NCI-H524 treated with DMSO at 0.1 percent for 48 hours (cell line): Measurements from ENCODE around the gene AKAP9.
"Not testable (repeated sequence)": the region's sequence is repeated elsewhere in the genome, so short reads cannot be mapped to it uniquely, and the experiment has no call there.

ENCODE experiments used
- DNase-seq: peaks from one replicate; lab custom pipeline; 2025; lab: John Stamatoyannopoulos, UW

The AKAP9 gene

GRCh38 chr7:92013611-92014010, 72.9 kb downstream of the AKAP9 start:
- no peak for DNase-seq

- no peak for DNase-seq
Observed at GRCh38 chr7:92020636-92021035, 80.0 kb downstream of the AKAP9 start.

GRCh38 chr7:92025260-92025659, 84.6 kb downstream of the AKAP9 start:
- no peak for DNase-seq

GRCh38 chr7:92026635-92027034, 86.0 kb downstream of the AKAP9 start:
- not testable (repeated sequence) for DNase-seq

GRCh38 chr7:92027128-92027527, 86.5 kb downstream of the AKAP9 start:
- DNase-seq, result not testable (repeated sequence)

- no peak for DNase-seq
Observed at GRCh38 chr7:92028226-92028625, 87.6 kb downstream of the AKAP9 start.

- no peak for DNase-seq
Observed at GRCh38 chr7:92028686-92029085, 88.0 kb downstream of the AKAP9 start.

- DNase-seq, result no peak
Observed at GRCh38 chr7:92034116-92034515, 93.5 kb downstream of the AKAP9 start.

GRCh38 chr7:92035576-92035975, 94.9 kb downstream of the AKAP9 start:
- no peak for DNase-seq

- DNase-seq, result no peak
Observed at GRCh38 chr7:92039900-92040299, 99.2 kb downstream of the AKAP9 start.

- no peak for DNase-seq
Observed at GRCh38 chr7:92042056-92042737, 101.5 kb downstream of the AKAP9 start.

- DNase-seq, result no peak
Observed at GRCh38 chr7:92043098-92043497, 102.4 kb downstream of the AKAP9 start.

GRCh38 chr7:92043637-92044036, 103.0 kb downstream of the AKAP9 start:
- DNase-seq, result no peak

- no peak for DNase-seq
Observed at GRCh38 chr7:92044148-92044547, 103.5 kb downstream of the AKAP9 start.

GRCh38 chr7:92044940-92045339, 104.3 kb downstream of the AKAP9 start:
- no peak for DNase-seq

GRCh38 chr7:92051655-92052054, 111.0 kb downstream of the AKAP9 start:
- no peak for DNase-seq

GRCh38 chr7:92052159-92052558, 111.5 kb downstream of the AKAP9 start:
- DNase-seq, result no peak

GRCh38 chr7:92052684-92053083, 112.0 kb downstream of the AKAP9 start:
- DNase-seq, result no peak

- DNase-seq, result no peak
Observed at GRCh38 chr7:92053312-92053711, 112.7 kb downstream of the AKAP9 start.

- DNase-seq, result no peak
Observed at GRCh38 chr7:92056286-92056685, 115.6 kb downstream of the AKAP9 start.

GRCh38 chr7:92057375-92057774, 116.7 kb downstream of the AKAP9 start:
- DNase-seq, result no peak

GRCh38 chr7:92058040-92058439, 117.4 kb downstream of the AKAP9 start:
- no peak for DNase-seq

GRCh38 chr7:92058899-92059298, 118.2 kb downstream of the AKAP9 start:
- DNase-seq, result no peak

- no peak for DNase-seq
Observed at GRCh38 chr7:92061154-92061553, 120.5 kb downstream of the AKAP9 start.
